VCaP (cell line): ENCODE measurements around the gene IMPDH1.

Experiments used
- H3K27ac ChIP-seq: fragments of 450-650 bp; 2 replicates; pipeline ENCODE4 v1.5.1; 2017
- TF ChIP-seq, protein P1 (sequence below): fragments of 450-650 bp; conservative IDR thresholded peaks from 2 replicates; pipeline ENCODE4 v1.5.1; 2017; ENCODE audit warnings: mild to moderate bottlenecking, moderate library complexity

Gene IMPDH1

DNA sequence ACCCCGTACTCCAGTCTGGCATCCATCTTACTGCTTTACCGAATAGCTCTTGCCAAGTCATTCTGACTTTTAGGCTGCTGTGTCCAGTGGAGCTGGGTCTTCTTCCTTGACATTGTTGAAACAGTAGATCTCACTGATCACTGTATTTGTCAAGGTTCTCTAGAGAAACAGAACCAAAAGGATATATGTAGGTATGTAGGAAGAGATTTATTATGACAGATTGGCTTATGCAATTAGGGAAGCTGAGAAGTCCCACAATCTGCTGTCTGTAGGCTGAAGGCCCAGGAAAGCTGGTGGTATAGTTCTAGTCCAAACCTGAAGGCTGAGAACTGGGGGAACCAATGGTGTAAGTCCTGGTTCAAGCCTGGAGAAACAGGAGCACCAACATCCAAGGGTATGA, 36.2 kb downstream of the IMPDH1 start:
- TF ChIP-seq, protein P1, sequence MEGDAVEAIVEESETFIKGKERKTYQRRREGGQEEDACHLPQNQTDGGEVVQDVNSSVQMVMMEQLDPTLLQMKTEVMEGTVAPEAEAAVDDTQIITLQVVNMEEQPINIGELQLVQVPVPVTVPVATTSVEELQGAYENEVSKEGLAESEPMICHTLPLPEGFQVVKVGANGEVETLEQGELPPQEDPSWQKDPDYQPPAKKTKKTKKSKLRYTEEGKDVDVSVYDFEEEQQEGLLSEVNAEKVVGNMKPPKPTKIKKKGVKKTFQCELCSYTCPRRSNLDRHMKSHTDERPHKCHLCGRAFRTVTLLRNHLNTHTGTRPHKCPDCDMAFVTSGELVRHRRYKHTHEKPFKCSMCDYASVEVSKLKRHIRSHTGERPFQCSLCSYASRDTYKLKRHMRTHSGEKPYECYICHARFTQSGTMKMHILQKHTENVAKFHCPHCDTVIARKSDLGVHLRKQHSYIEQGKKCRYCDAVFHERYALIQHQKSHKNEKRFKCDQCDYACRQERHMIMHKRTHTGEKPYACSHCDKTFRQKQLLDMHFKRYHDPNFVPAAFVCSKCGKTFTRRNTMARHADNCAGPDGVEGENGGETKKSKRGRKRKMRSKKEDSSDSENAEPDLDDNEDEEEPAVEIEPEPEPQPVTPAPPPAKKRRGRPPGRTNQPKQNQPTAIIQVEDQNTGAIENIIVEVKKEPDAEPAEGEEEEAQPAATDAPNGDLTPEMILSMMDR = no peak
- H3K27ac ChIP-seq = no peak overlapping the region

DNA sequence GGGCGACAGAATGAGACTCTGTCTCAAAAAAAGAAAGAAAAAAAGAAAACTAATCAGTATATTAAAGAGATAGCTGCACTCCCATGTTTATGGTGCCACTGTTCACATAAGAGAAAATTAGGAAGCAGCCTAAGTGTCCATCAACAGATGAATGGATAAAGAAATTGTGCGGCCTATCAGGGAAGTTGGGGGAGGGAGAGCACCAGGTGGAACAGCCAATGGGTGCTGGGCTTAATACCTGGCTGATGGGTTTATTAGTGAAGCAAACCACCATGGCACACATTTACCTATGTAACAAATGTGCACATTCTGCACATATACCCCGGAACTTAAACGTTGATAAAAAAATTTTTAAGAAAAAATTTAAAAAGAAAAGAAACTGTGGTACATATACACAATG, 39.3 kb downstream of the IMPDH1 start:
- H3K27ac ChIP-seq = no peak overlapping the region
- TF ChIP-seq, protein P1 = no peak

DNA sequence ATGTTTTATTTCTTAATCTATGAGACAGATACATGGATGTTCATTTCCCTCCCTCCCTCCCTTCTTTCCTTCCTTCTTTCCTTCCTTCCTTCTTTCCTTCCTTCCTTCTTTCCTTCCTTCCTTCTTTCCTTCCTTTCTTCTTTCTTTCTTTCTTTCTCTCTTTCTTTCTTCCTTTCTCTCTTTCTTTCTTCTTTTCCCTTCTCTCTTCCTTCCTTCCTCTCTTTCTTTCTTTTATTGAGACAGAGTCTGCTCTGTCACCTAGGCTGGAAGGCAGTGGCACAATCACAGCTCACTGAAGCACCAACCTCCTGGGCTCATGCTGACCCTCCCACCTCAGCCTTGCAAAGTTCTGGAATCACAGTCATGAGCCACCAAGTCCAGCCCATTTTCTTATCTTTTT, 42.8 kb downstream of the IMPDH1 start:
- TF ChIP-seq, protein P1 = no peak
- H3K27ac ChIP-seq = no peak overlapping the region

DNA sequence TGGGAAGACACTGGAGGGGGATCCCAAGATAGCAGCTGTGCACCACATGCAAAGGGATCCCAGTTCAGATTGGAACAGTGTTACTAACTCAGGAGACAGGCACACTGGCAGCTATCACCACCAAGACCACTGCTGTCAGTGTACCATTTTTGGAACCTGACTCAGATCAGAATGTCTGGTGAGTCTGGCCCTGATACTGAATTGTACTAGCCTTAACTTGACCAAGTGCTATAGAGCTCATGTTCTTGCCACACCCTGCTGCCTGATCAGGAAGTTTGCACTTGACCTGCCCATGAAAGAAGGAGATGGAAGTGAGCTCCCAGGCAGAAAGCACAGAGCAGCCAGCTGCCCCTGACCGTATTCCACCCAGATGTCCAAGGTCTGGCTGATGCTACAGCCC, 43.5 kb downstream of the IMPDH1 start:
- no peak overlapping the region for H3K27ac ChIP-seq
- TF ChIP-seq, protein P1 = no peak

DNA sequence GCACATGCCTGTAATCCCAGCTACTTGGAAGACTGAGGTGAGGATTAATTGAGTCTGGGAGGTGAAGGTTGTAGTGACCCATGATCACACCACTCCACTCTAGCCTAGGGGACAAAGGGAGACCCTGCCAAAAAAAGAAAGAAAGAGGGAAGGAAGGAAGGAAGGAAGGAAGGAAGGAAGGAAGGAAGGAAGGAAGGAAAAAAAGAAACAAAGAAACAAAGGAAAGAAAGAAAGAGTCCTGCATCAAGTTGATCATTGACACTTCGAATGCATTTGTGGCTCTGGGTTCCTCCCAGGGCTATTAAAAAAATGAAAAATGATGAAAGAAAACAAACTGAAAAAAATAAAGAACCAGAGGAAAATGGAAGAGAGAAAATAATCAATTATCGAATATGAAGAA, 44.4 kb downstream of the IMPDH1 start:
- TF ChIP-seq, protein P1 = no peak
- H3K27ac ChIP-seq = no peak overlapping the region

DNA sequence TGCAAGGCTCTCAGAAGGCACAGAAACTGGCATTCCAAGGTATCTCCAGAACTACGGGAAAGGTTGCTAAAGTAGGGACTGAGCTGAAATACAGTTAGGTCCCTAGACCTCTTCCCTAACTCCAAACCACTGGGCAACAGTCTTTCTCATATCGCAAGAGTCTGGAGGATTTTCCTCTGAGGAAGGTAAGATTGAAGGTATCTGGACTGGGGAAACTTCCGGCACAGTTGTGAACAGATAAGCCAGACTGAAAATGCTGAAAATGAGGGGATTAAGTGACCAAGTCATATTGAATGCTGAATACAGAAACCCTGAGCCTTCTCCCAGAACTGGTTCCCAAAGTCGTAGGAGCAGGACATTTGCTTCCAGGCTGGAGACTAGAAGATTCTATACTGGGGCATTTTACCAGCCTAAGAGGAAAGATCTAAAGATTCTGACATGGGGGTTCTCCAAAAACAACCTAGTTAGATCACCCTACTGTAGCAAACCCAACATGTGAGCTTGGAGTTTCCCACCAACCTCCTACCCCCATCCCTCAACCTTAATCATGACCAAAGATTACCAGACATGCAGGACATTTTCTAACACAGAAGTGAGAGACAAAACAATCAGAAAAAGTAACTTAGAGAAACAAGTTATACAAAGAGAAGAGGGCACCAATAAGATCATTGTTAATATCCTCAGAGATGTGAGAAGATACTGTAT, 45.5 kb downstream of the IMPDH1 start:
- TF ChIP-seq, protein P1 = no peak
- H3K27ac ChIP-seq = no peak overlapping the region

DNA sequence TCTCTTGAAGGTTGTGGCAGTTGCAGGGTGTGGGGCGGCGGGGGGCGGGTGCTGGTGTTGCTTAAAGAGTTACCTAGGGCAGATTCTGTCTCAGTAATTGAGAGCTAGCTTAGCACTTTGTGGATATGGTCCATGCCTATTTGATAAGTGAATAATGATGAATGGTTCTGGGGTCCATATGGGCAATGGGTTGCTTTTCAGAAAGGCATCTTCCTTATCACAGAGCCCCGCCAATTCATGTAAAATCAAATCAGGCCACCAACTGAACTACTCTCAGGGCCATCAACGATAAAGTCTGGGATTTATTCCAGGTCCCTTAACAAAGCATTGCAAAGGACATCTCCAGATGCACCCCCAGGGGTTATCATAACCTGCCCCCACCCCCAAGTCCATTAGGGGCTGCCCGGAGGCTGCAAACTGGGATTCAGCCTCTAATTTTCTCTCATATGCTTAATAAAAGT, 46.5 kb downstream of the IMPDH1 start:
- H3K27ac ChIP-seq = no peak overlapping the region
- TF ChIP-seq, protein P1 = no peak
